ENCODE measurements around the gene THAP4. TPM values are rescaled to one million over a fixed set of nuclear protein-coding genes. Genes with fewer than 3 reads are reported as not detected.

The THAP4 gene
- total RNA-seq, 1 donor from 2014 or later: 32.4 TPM

DNA sequence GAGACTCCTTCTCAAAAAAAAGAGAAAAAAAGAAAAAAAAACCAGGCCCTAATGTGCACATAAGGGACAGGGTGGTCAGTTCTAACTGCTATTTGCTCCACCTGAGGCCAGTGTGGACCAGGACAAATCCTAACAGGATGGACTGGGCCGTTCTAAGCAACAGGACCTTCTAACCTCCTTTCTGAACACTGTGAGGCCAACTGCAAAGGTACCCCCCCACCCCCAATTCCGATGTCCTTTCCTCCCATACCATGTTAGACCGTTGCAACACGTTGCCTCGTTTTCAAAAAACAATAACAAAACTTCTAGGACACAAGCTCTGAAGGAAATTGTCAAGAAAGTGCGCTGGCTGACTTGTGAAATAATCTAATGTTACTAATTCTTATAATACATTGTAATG, 1.2 kb downstream of the THAP4 start:
- H3K9me3 Mint-ChIP-seq (ENCODE audit: unreplicated experiment): peaks cover 11% of the 10 kb centered on the region
- H3K27me3 Mint-ChIP-seq (ENCODE audit: unreplicated experiment): peaks cover 6% of the 10 kb centered on the region
- no peak for DNase-seq
- peak overlapping the region; percentile 85 for H3K4me3 Mint-ChIP-seq (ENCODE audit: unreplicated experiment)
- peaks cover 12% of the 10 kb centered on the region for H3K36me3 Mint-ChIP-seq (ENCODE audit: unreplicated experiment)
- TF ChIP-seq, protein P1, sequence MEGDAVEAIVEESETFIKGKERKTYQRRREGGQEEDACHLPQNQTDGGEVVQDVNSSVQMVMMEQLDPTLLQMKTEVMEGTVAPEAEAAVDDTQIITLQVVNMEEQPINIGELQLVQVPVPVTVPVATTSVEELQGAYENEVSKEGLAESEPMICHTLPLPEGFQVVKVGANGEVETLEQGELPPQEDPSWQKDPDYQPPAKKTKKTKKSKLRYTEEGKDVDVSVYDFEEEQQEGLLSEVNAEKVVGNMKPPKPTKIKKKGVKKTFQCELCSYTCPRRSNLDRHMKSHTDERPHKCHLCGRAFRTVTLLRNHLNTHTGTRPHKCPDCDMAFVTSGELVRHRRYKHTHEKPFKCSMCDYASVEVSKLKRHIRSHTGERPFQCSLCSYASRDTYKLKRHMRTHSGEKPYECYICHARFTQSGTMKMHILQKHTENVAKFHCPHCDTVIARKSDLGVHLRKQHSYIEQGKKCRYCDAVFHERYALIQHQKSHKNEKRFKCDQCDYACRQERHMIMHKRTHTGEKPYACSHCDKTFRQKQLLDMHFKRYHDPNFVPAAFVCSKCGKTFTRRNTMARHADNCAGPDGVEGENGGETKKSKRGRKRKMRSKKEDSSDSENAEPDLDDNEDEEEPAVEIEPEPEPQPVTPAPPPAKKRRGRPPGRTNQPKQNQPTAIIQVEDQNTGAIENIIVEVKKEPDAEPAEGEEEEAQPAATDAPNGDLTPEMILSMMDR (IDR thresholded peaks at IDR 0.05; ENCODE audit: partially characterized antibody, unreplicated experiment): no peak
- peaks cover 15% of the 10 kb centered on the region for H3K4me1 Mint-ChIP-seq (ENCODE audit: low read depth, unreplicated experiment)
- peak overlapping the region; percentile 68 for H3K27ac Mint-ChIP-seq (ENCODE audit: unreplicated experiment)

DNA sequence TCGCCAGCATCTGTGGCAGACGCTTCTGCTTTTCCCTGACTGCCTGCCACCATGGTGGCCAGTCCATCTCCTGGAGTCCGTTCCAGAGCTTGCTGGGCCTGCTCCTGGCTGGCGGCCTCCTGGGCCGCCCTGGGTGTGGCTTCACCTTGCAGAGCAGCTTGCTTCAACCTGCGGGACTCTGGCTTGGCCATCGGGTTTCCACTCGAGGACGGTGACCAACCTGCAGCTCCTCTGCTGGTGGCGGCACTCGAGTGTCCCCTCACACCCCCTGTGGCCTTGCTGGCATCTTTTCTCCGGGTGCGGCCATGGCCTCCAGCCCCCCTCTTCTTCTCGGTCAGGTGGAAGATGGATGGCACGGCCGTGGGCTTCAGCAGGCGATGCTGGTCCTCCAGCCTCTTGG, 3.4 kb downstream of the THAP4 start:
- Mint-ChIP-seq H3K27me3 (ENCODE audit: unreplicated experiment) (peaks cover 6% of the 10 kb centered on the region), H3K27ac (ENCODE audit: unreplicated experiment) (no peak overlapping the region), H3K36me3 (ENCODE audit: unreplicated experiment) (no peaks in the 10 kb centered on the region), H3K9me3 (ENCODE audit: unreplicated experiment) (peaks cover 10% of the 10 kb centered on the region), H3K4me1 (ENCODE audit: low read depth, unreplicated experiment) (peaks cover 8% of the 10 kb centered on the region), H3K4me3 (ENCODE audit: unreplicated experiment) (no peak overlapping the region)
- DNase-seq: no peak
- TF ChIP-seq, protein P1 (IDR thresholded peaks at IDR 0.05; ENCODE audit: partially characterized antibody, unreplicated experiment): no peak

DNA sequence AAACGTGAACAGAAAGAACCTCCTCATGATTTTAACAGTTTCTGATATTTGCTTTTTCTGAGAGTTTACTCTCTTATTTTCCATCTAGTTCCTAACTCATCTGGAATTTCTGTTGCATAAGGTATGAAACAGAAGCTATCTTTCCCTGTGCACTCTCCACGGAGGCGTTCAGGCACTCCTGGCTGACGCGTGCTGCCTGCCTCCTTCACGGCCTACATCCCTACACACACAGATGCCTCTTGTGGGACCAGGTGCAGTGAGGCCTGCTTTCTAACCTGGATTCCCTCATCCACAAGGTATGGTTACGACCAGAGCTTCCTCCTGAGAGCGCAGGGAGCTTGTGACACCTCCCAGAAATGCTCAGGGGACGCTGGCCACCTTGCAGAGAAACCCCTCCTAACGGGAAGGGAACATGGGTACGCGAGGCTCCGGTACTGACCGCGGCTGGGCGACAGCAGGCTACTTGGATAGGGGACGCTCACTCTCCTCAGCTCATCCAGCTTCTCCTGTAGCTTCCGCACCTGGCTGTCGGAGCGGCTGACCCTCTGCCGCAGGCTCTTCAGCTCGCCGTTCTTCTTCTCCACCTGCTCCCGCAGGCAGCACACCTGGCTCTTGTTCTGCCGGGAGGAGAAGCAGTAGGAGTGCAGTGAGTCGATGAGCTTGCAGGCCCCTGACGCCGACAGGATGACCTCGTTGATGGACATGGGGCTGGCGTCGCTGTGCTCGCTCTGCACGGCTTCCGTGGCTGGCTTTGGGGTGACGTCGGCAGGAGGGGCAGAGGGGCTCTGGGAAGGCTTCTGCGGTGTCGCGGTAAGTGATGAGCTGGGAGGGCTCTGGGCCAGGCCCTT, 4.3 kb downstream of the THAP4 start:
- DNase-seq: no peak
- Mint-ChIP-seq H3K9me3 (ENCODE audit: unreplicated experiment) (peaks cover 4% of the 10 kb centered on the region), H3K27me3 (ENCODE audit: unreplicated experiment) (peaks cover 3% of the 10 kb centered on the region), H3K4me1 (ENCODE audit: low read depth, unreplicated experiment) (peaks cover 2% of the 10 kb centered on the region), H3K27ac (ENCODE audit: unreplicated experiment) (no peak overlapping the region), H3K36me3 (ENCODE audit: unreplicated experiment) (no peaks in the 10 kb centered on the region), H3K4me3 (ENCODE audit: unreplicated experiment) (no peak overlapping the region)
- TF ChIP-seq, protein P1 (IDR thresholded peaks at IDR 0.05; ENCODE audit: partially characterized antibody, unreplicated experiment): no peak

DNA sequence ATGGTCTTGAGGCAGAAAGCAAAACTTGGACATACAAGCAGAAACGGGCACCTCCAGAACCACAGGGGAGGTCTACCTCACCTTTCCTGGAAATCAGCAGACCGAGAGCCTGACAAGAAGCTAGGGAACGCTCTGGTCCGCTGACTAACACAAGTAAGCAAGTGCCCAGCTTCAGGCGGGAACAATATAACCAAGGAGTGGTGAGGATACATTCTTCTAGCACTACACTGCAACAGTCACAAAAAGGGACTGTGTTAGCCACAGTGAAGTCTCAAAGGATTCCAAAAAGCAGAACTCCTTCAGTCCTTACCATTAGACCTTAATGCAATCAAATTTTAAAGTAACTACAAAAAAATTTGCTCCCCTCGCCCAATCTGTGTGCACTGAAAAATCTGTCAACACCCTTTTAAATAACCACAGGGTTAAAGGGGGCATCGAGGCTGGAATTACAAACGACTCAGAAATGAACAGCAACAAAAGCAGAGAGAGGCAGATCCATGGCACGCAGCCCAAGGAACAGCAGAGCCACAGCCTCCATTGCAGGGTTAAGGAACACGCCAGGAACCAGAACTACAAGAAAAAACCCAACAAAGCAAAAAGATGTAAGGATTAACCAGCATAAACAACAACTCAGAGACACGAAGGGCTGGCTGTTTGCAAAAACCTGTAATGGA, 7.1 kb downstream of the THAP4 start:
- no peak overlapping the region for H3K27ac Mint-ChIP-seq (ENCODE audit: unreplicated experiment)
- no peak overlapping the region for H3K4me3 Mint-ChIP-seq (ENCODE audit: unreplicated experiment)
- TF ChIP-seq, protein P1 (IDR thresholded peaks at IDR 0.05; ENCODE audit: partially characterized antibody, unreplicated experiment): no peak

DNA sequence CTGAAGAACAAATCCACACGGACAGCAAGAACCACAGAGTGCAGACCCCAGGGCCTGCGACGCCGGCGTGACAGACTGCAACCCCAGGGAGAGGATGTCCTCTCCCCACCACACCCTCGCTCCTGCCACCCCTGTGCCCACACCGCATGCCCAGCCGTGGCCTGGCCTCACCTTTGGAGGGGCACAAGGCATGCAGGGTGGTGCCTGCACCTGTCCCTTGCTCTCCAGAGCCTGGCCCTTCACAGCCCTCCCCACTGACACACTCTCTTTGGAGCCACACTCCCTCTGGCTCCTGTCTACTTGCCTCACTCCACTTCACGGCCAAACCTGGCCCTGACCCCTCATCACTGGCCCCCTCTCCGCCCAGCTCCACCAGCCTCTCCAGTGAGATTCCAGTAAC, 9.3 kb downstream of the THAP4 start:
- TF ChIP-seq, protein P1 (IDR thresholded peaks at IDR 0.05; ENCODE audit: partially characterized antibody, unreplicated experiment): no peak

More for the DNA sequence above, 7.1 kb downstream of the THAP4 start:
- Mint-ChIP-seq H3K4me1 (ENCODE audit: low read depth, unreplicated experiment) (no peaks in the 10 kb centered on the region), H3K9me3 (ENCODE audit: unreplicated experiment) (no peaks in the 10 kb centered on the region), H3K36me3 (ENCODE audit: unreplicated experiment) (no peaks in the 10 kb centered on the region), H3K27me3 (ENCODE audit: unreplicated experiment) (no peaks in the 10 kb centered on the region)
- no peak for DNase-seq

More for the DNA sequence above, 9.3 kb downstream of the THAP4 start:
- no peaks in the 10 kb centered on the region for H3K9me3 Mint-ChIP-seq (ENCODE audit: unreplicated experiment)
- H3K36me3 Mint-ChIP-seq (ENCODE audit: unreplicated experiment): no peaks in the 10 kb centered on the region
- H3K4me1 Mint-ChIP-seq (ENCODE audit: low read depth, unreplicated experiment): no peaks in the 10 kb centered on the region
- DNase-seq: no peak
- H3K4me3 Mint-ChIP-seq (ENCODE audit: unreplicated experiment): no peak overlapping the region
- no peak overlapping the region for H3K27ac Mint-ChIP-seq (ENCODE audit: unreplicated experiment)
- H3K27me3 Mint-ChIP-seq (ENCODE audit: unreplicated experiment): no peaks in the 10 kb centered on the region
